Measurements from ENCODE around the gene ANKRD63. TPM values are rescaled to one million over a fixed set of nuclear protein-coding genes. Genes with fewer than 3 reads are reported as not detected.

Gene ANKRD63
- total RNA-seq, 4 donors from 2014 or later, result not detected

DNA sequence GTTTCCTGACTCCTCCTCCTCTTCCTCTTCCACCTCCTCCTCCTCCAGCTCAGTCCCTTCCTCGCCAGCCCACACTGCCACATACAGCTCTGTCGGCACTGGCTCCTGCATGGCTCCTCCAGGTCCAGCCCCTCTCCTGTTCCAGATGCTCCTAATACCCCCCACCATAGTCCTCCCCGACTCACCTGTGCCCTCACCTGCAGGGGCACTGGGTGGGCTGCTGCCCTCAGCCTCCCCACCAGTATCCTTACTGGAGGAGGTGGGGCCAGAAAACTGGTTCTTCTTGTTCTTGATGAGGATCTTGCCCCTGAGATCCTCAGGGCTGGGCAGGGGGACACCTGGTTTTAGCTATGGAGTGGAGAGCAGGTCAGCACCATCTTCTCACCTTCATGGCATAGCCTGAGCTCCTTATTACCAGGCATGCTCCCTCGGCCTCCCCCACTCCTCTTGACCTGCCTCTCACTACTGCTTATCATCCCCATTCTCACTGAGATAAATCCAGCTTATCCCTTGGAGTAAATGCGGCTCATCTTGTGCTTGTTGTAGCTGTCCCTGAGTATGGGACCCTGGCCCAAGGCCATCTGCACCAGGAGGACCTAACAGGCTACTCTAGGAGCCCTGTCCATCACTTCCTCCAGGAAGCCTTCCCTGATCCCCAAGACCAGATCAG lies 13.8 kb upstream of the ANKRD63 start:
- intact Hi-C loops (cut with DNase I; ENCODE audit: low total_unique reads), result no loop called here
- WGBS, 2 donors, result 63 to 75% methylated on average over 5 of the region's 5 CpGs

DNA sequence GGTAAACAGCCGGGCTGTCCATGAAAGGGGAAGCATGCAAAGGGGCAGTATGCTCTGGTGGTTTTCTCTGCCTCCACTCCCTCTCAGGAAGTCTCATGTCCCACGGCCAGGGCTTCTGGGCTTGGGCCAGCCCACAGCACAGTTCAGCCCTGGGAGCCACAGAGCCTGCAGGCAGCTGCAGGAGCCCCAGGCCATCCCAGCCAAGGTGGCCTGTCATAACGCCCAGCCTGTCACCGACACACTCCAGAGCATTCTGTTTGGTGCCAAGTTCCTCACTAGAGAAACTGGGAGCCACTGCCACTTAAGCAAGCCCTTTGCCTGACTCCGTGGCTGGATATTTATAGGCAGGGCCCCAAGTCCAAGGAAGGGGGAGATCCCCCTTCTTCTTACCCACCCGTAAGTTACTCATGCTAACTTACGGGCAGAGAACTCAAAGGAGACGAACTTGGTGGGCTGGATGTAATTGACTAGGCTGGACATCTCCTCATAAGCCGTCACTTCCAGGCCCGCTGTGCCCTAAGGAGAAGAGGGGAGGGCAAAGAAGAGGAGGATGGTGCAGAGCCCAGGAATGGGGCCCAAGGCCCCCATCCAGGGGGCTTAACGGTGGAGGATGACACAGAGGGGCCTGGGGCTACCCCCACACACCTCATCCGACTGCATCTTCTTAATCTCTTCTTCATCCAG lies 13.2 kb upstream of the ANKRD63 start:
- DNase-seq (ENCODE audit: low spot score in 2 of 2), result no peak
- no peak overlapping the region for H3K4me3 ChIP-seq (ENCODE audit: low read depth, poor library complexity, severe bottlenecking)
- intact Hi-C loops (cut with DNase I; ENCODE audit: low total_unique reads), result no loop called here
- TF ChIP-seq, protein P1, sequence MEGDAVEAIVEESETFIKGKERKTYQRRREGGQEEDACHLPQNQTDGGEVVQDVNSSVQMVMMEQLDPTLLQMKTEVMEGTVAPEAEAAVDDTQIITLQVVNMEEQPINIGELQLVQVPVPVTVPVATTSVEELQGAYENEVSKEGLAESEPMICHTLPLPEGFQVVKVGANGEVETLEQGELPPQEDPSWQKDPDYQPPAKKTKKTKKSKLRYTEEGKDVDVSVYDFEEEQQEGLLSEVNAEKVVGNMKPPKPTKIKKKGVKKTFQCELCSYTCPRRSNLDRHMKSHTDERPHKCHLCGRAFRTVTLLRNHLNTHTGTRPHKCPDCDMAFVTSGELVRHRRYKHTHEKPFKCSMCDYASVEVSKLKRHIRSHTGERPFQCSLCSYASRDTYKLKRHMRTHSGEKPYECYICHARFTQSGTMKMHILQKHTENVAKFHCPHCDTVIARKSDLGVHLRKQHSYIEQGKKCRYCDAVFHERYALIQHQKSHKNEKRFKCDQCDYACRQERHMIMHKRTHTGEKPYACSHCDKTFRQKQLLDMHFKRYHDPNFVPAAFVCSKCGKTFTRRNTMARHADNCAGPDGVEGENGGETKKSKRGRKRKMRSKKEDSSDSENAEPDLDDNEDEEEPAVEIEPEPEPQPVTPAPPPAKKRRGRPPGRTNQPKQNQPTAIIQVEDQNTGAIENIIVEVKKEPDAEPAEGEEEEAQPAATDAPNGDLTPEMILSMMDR (IDR thresholded peaks at IDR 0.05), result no peak
- TF ChIP-seq POLR2A (IDR thresholded peaks at IDR 0.05), result no peak
- WGBS, 2 donors, result 68 to 69% methylated on average over 11 to 12 of the region's 12 CpGs

More for the DNA sequence above, 13.8 kb upstream of the ANKRD63 start:
- no peak for DNase-seq (ENCODE audit: low spot score in 2 of 2)
- H3K4me3 ChIP-seq (ENCODE audit: low read depth, poor library complexity, severe bottlenecking), result no peak overlapping the region
- no peak for TF ChIP-seq POLR2A (IDR thresholded peaks at IDR 0.05)
- TF ChIP-seq, protein P1 (IDR thresholded peaks at IDR 0.05), result no peak

DNA sequence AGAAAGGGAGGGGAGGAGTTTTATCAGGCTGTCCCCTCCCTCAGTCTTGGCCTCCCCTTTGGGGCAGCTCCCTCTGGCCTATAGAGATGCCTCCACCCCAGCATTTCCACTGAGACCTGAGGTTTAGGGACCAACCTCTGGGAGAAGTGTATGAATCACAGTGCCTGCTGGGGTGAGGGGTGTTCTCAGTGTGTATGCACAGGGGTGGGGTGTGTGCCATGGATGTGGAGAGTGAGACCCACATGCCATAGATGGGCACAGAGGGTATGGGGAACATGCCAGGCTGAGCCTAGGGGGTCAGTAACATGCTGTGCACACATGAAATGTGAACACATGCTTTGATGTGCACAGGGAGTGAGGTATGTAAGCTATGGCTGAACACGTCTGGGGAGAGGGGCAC lies 12.4 kb upstream of the ANKRD63 start:
- WGBS, 2 donors, result 85% methylated on average over 1 of the region's 1 CpG
- no peak overlapping the region for H3K4me3 ChIP-seq (ENCODE audit: low read depth, poor library complexity, severe bottlenecking)
- no peak for DNase-seq (ENCODE audit: low spot score in 2 of 2)
- TF ChIP-seq, protein P1 (IDR thresholded peaks at IDR 0.05), result no peak
- TF ChIP-seq POLR2A (IDR thresholded peaks at IDR 0.05), result no peak
- intact Hi-C loops (cut with DNase I; ENCODE audit: low total_unique reads), result no loop called here

DNA sequence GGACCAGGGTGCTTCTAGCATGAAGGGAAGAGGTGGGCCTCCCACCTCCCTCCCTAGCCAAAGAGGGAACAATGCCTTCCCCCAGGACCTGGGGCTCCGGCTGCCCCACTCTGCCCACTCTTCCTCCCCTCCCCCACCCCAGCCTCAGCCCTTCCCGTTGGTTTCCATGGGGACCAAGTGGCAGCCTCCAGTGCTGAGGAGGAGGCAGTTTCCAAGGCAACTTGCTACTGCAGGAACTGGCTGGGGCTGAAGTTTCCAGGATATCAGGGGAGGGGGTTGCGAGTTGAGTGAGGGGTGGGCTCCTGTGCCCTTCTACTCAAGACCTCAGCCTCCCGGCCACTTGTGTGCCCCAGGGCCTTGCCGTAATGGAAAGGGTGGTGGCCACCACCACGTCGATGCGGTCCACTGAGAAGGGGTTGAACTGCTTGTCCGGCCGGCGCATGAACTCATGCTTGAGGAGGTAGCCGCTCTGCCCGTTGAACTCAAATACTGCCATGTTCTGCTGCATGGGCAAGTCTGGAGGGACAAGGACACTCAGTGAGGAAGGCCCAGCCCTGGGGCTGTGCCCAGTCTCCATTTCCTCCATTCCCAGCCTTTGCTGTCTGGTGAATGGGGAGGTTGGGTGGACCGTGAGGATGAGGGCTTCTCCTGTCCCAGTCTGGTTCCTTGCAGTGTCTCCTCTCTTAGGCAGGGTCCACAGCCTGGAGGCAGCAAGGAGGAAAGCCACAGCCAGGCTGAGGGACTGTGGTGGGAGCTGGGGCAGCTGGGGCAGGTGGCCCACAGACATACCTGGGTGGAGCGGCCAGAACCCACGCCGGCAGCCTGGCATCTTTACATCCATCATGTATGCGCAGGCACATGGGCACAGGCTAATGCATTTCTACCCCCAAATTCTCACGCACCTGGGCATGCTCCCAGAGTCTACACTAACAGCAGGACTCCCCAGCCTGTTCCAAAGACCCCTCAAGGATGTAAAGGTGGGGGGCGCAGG lies 11.3 kb upstream of the ANKRD63 start:
- TF ChIP-seq, protein P1 (IDR thresholded peaks at IDR 0.05), result no peak
- TF ChIP-seq POLR2A (IDR thresholded peaks at IDR 0.05), result no peak
- WGBS, 2 donors, result 91% methylated on average over 18 to 19 of the region's 20 CpGs
- no peak overlapping the region for H3K4me3 ChIP-seq (ENCODE audit: low read depth, poor library complexity, severe bottlenecking)
- DNase-seq (ENCODE audit: low spot score in 2 of 2), result no peak
- intact Hi-C loops (cut with DNase I; ENCODE audit: low total_unique reads), result no loop called here

DNA sequence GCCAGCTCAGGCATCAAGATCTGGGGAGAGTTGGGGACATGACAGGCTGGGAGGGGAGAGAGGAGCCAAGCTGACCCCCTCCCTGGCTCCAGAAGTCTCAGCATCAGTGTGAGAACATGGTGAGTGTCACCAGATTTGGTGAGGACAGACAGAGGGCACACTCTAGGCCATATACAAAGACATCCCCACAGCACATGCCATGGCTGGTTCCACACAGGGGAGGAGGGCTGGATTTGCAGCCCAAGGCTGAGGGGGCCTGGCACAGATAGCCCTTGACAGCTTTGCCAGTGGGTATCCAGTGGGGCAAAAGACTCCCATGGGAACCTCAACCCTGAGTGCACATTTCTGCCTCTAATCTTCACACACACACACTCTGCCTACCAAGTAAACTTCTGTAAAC lies 10.1 kb upstream of the ANKRD63 start:
- no peak overlapping the region for H3K4me3 ChIP-seq (ENCODE audit: low read depth, poor library complexity, severe bottlenecking)
- TF ChIP-seq, protein P1 (IDR thresholded peaks at IDR 0.05), result no peak
- no peak for TF ChIP-seq POLR2A (IDR thresholded peaks at IDR 0.05)

More for the DNA sequence above, 10.1 kb upstream of the ANKRD63 start:
- intact Hi-C loops (cut with DNase I; ENCODE audit: low total_unique reads), result no loop called here
- DNase-seq (ENCODE audit: low spot score in 2 of 2), result no peak

All from lower leg skin (tissue), 4 donors.